Non-pigmented ciliary epithelial cell (primary cell): ENCODE results near the gene LUZP1.

Experiments used
- DNase-seq: peaks from one replicate; pipeline ENCODE4 v3.0.0-alpha.2; 2010; ENCODE audit warnings: low read depth

The LUZP1 gene

DNA sequence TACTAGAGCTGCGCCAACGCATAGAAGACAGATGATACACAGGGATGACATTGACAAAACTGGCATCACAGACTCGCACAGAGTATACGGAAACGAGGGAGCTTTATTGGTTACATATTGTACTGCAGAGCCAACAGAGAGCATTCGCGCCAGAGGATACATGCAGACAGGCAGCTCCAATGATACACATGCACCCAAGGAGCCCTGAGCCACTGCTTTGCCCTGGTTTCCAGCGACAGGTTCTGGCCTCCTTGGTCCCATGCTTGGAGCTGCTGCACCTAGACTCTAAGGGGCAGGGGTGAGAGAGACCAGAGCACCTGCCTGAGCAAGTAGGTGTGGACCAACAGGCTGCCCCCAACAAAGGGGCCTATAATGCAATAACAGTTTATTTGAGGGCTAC is 83.8 kb downstream of the LUZP1 start:
- no peak for DNase-seq

DNA sequence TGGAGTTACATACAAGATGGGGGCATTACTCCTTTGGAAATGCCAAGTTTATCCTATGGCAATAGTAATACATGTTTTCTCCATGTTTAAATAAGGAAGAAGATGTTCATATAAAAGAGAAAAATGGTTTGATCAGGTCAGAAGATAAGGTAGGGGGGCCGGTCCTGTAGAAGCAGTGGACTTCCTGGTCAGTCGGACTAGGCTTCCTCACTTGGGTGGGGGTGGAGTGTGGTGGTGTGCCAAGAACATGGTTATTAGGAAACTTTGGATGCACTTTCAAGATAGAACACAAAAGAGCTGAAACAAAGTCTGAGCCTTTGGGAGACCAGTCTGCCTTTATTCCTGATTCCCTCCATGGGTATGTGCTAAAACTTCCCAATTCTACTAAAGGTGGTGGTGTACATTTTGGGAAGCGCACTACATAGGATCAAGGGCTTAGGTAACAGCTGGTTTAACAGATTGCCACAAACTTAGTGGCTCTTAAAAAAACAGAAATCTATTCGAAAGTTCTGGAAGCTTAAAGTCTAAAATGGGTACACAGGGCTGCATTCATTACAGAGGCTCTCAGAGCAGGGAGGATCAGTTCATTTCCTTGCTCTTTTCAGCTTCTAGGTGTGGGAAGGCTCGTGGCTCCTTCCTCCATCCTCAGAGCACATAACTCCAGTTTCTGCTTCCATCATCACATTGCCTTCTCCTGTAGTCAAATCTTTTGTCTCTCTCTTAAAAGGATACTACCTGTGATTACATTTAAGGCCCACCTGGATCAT is 84.8 kb downstream of the LUZP1 start:
- no peak for DNase-seq

DNA sequence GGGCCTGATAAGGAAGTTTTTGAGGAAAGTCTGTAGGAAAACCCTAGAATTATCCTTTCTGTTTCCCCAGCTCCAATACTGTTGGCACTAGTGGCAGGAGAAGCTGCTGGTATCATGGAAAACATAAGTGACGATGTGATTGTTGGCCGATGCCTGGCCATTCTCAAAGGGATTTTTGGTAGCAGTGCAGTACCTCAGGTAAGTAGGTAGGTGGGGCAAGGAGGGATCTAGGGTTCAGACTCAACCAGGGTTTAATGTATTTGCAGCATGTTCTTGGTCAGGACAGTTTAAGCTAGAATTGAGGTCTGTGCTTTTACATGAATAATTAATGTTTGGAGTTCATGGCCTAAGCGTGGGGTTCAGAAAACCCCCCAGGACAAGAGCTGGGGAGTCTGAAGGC is 87.3 kb downstream of the LUZP1 start:
- DNase-seq, result no peak

DNA sequence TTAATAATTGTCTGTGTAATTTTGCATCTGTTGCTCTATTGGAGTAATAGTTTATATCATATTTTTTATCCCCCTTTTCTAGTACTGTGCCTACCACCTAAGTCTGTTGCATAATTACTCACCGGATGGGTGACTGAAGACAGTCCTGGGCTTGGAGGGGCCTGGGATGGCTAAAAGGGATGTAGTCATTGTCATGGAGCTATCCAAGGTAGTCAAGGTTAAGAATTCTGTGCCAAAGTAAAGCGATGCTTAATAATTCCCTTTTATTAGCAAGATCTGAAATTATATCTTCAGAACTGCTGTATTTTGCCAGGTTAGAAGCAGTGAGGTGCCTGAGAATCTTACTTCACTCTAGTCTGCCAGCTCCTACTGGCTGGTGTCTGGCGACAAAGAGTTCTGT is 87.8 kb downstream of the LUZP1 start:
- no peak for DNase-seq

DNA sequence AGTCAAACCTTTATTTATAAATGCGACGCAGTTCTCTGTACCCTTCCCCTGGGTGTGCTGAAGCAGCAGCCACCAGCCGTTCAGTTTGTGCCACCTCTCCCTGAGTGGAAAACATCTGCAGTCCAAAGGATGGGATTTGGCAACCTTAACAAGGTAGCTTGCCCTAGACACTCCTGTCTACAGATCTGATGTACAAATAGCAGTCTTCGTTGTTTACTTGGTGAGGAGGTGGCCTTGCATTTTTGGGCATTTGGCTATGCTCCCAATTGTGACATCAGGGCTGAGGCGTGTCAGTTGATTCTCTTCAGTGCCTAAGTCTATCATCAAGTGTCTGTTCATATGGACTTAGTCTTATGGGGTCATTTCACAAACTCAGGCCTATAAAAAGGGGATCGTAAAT is 89.6 kb downstream of the LUZP1 start:
- no peak for DNase-seq

DNA sequence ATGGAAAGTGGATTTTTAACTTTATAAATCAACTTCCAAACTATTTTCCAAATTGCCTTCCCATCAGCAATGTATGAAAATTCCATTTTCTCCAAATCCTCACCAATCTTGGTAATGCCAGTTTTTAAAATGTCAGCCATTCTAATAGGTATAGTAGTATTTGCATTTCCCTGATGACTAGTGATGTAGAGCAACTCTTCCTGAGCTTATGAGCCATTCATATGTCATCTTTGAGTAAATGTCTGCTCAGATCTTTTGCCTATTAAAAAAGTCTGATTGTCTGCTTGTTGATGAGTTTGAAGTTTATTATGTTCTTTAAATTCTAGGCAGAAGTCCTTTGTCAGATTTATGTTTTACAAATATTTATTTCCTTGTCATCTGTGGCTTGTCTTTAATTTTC is 94.6 kb downstream of the LUZP1 start:
- DNase-seq, result no peak

DNA sequence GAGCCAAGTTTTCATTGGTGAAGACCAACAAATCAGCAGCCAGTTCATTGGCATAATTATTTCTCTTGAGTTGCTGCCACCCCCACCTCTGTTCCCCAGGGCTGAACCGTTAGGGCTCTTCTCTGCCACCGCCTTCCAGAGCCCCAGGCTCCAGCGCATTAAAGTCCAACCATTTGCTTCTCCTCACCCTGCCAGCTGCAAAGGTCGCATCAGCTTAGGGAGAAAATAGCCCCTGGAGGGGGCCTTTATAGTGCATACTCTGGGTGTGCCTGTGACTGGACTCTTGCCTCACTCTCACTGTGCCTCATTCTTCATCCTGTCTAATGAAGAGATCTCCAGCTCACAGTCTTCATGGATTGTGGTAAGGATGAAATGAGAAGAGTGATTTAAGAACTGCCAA is 99.0 kb downstream of the LUZP1 start:
- DNase-seq, result no peak

DNA sequence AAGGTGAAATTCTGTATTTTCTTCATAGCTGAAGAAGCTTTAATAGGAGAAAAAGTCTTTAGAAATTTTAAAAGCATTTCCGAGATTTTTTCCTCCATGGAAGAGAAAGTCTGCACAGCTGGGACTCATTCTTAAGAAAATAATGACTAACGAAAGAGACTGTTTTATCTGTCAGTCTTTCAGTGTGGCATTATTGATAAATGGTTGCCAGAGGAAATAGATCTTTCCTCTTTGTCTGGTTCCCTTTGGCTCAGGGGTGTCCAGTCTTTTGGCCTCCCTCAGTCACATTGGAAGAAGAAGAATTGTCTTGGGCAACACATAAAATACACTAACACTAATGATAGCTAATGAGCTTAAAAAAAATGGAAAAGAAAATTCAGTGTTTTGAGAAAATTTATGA is 99.5 kb downstream of the LUZP1 start:
- DNase-seq, result no peak

DNA sequence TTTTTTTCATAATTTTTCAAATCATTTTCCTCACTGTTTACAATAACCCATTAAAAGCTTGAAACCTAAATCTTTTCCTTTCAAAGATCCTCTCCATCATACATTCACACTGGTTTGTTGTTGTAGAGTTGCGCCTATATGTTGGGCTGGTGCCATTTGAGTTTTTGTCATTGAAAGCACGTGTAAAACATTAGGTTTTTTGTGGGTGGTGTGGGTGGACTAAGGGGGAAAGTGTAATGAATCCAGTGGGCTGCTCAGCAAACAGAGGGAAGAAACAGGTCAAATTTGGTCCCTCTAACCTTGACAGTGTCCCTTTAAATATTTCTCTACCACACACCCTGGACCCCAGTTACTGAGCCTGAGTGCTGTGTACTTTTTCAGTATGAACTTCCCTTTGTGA is 102.6 kb downstream of the LUZP1 start:
- DNase-seq, result no peak

DNA sequence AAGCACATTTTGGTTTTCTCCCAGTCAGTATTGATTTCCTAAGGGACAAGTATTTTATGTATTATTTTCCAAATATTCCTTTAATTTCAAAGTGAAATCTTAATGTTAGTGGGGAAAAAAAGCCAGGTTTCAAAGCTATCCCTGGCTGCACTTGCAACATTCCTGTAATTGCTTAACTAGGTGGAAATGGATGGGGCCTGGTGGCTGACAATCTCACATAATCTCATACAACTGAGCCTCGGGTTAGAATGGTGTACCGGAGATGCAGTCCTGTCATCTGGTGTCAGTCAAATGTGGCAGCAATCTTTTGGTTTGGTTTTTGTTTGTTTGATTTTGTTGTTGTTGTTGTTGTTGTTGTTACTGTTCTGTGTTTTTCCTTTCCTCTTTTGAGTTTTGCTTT is 103.3 kb downstream of the LUZP1 start:
- DNase-seq, result no peak

DNA sequence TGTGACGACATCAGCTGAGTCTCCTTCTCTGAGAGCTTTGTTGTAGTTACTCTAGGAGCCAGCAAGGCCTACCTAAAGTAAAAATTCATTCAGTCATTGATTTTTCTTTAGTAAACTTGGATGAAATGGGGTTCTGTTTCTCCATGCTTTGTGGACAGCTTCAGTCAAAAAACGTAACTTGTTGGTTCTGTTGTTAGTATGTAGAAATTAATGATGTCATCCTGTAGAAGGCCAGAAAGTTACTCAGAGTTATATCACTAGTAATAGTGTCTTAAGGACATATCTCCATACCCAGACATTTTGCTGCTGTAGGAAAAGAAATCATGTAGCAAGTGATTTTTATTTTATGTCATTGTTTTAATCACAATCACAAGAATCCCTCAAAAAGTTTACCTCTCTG is 106.4 kb downstream of the LUZP1 start:
- no peak for DNase-seq

DNA sequence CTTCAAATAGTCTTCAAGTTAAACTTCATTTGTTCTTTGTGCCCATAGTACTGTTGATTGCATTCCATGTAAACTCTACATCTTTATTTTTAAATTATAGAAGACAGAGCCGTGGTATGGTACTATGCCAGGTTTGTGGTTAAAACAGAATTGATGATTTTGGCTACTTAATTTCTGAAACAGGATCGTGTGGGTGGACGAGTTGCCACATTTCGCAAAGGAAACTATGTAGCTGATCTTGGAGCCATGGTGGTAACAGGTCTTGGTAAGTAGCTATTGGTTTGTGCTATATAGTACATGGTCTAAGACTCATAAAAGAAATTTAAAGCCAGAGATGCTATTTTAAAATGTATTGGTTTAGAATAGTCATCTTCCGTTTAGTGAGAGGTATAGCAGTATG is 111.4 kb downstream of the LUZP1 start:
- no peak for DNase-seq

DNA sequence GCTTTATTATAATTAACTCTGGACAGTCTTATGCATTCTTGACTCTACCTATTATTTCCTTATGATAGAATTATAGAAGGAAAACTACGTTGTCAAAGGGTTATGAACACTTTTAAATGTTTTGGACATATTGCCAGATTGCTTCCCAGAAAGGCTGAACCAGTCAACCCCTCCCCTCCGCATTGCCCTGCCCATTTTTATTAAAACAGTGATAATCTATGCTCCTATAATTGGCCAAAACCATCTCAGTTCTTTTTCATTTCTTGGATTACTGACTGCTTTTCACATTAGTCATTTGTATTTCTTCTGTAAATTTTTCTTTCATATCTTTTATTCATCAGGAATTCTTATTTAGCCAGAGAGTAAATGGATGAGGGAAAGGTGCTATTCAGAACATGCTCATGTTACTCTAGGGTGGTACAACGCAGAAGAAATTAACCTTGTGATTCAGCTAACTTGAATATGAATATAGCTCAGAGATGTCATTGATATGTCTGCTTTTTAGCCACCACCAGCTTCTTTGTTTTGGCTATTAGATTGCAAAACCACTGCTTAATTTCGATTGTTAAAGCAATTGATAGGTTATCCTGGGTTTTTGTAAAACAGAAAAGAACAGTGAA is 117.3 kb downstream of the LUZP1 start:
- DNase-seq, result no peak

DNA sequence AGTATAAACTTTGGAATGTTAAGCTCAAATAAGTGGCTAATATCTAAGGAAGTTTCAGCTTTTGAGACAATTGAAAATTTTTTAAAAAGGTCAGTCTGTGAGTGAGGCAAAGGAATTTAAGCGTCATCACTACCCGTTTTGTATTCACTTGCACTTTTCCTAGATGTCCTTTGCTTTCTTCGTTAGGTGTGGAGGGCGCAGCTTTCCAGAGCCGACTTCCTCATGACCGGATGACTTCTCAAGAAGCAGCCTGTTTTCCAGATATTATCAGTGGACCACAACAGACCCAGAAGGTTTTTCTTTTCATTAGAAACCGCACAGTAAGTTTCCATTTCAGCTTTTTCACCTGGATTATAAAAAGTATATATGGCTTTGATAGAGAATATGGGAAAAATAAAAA is 118.5 kb downstream of the LUZP1 start:
- no peak for DNase-seq

DNA sequence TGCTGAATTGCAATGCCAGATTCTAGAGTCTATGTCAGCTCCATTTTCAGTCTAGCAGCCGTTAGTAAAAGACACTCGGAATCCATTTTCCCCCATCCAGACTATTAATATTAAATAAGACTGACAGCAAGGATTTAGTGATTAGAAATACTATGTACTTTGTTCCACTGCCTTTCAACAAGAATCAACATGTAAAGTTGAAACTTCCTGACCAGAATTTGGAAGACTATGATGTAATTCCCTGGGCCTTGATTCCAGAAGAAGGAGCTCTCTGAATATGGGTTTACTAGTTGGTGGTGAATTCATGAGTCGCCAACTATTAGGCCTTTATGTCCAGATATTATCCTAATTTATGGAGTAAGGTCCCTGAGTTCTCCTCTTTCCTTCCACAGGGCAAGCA is 124.6 kb downstream of the LUZP1 start:
- no peak for DNase-seq

DNA sequence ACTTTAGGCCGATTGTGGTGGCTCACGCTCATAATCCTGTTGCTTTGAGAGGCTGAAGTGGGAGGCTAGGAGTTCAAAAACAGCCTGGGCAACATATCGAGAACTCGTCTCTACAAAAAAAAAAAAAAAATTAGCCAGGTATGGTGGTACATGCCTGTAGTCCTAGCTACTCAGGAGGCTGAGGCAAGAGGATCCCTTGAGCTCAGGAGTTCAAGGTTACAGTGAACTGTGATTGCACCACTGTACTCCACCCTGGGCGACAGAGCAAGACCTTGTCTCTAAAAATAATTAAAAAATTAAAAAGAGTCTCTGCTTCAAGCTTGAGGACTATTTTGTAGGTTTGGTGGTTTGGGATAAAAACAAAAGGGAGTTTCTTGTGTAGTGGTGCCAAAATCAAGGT is 128.1 kb downstream of the LUZP1 start:
- no peak for DNase-seq

DNA sequence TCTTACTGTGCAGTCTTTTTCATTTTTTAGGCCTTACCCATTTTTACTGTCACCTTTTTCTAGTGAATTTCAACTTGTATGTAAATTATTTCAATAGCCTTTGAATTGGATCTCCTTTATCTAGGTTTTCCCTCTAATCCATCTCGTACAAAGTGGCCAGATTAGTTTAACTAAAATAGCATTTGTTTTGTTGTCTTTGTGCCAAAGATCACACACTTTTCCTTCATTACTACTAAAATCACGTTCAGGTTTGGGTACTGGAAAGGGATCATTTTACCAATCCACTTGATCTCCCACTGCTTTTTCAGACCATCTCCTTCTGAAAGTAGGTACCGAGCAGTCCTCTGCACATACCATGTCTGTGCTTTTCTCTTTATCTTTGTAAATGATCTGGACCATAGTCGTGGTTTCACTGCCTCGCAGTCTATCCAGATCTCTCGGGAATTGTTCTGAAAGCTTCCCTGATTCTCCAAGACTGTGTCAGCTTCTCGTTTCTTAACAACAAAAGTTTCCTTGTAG is 129.3 kb downstream of the LUZP1 start:
- no peak for DNase-seq

DNA sequence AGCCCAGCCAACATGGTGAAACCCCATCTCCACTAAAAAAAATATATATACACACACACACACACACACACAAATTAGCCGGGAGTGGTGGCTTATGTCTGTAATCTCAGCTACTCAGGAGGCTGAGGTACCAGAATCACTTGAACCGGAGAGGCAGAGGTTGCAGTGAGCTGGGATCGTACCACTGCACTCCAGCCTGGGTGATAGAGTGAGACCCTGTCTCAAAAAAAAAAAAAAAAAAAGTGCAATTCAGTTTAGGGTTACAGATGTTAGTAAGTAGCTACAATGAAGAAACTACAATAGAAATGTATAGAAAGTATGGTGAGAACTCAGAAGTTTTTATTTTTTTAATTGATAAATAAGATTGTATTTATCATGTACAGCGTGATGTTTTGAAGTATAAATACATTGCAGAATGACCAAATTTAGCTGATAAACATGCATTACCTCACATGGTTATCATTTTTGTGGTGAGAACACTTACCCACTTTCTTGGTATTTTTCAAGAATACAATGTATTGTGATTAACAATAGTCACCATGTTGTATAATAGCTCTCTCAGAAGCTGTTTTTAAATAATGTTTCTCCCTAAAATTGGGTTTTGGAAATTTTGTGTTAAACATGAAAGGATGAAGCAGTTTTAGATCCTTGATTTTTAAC is 131.4 kb downstream of the LUZP1 start:
- no peak for DNase-seq

DNA sequence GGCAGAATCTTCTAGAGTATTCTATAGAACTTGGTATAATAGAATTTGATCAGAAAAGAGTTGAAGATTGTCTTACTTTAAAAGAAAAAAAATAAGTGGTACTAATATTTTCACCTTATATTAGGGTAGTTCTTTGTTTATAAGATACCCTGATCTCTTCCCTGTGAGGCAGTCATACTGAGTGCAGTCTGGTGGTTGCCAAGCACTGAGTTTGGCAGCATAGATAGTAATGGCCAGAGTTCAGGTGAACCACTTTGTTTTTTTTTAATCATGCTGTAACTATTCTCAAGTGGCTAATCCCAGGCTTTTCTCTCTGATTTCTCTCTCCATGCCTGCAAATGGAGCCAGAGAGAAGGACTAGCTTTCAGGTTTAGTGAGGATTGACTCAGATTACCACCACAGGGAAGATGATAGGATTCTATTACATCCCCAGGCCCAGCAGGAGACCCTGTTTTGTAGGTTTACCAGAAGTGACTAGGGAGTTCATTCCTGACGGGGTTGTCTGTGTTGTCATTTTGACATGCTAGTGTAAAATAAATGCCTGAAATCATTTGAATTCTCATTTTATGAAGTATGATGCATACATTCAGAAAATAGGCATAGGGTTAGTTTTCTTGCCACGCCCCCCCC is 132.7 kb downstream of the LUZP1 start:
- no peak for DNase-seq
